CD4-positive, CD25-positive, alpha-beta regulatory T cell (primary cell): ENCODE measurements around the gene FNIP2. TPM values are rescaled to one million over a fixed set of nuclear protein-coding genes. Genes with fewer than 3 reads are reported as not detected.
"Not testable (repeated sequence)": the region's sequence is repeated elsewhere in the genome, so short reads cannot be mapped to it uniquely, and the experiment has no call there.

Source experiments
- ATAC-seq, 2 donors: fragments of 150-1000 bp; cut with Tn5 transposase; one replicate each; pipeline ENCODE4 v1.10.0; 2021; ENCODE audit warnings: low read depth in 2 of 2, moderate number of reproducible peaks in 2 of 2, moderate library complexity in 1 of 2
- DNase-seq, 3 donors: peaks; one replicate each; pipeline versions ENCODE4 v3.0.0 to v3.0.0-alpha.2; 2012 to 2022; ENCODE audit warnings: mixed read lengths in 1 of 3
- H3K27ac ChIP-seq: one replicate; pipeline ENCODE4 v1.7.0; 2013; ENCODE audit warnings: mild to moderate bottlenecking, low read length; ENCODE audit not compliant: insufficient read depth, poor library complexity, severe bottlenecking
- H3K27me3 ChIP-seq: one replicate; pipeline ENCODE4 v1.7.0; 2013; ENCODE audit warnings: low read length; ENCODE audit not compliant: control insufficient read depth, insufficient read depth
- H3K36me3 ChIP-seq: one replicate; pipeline ENCODE4 v1.7.0; 2013; ENCODE audit warnings: mild to moderate bottlenecking, low read length, moderate library complexity; ENCODE audit not compliant: control insufficient read depth, insufficient read depth
- H3K4me1 ChIP-seq: 2 replicates; pipeline ENCODE4 v1.7.0; 2013; ENCODE audit warnings: mild to moderate bottlenecking, low read length; ENCODE audit not compliant: insufficient read depth, control insufficient read depth, poor library complexity, severe bottlenecking
- H3K4me3 ChIP-seq: one replicate; pipeline ENCODE4 v1.7.0; 2013; ENCODE audit warnings: low read depth, mild to moderate bottlenecking, low read length, moderate library complexity
- H3K9me3 ChIP-seq, 2 experiments: 1 replicate in 1 of 2; 2 replicates in 1 of 2; pipeline ENCODE4 v1.7.0; 2013; ENCODE audit warnings: low read length in 2 of 2, mild to moderate bottlenecking in 1 of 2, moderate library complexity in 1 of 2; ENCODE audit not compliant: control insufficient read depth in 2 of 2
- H3K27ac Mint-ChIP-seq, 3 donors: one replicate each; pipeline ENCODE4 v1.8.0; 2020 to 2022; ENCODE audit warnings: mild to moderate bottlenecking in 3 of 3, mixed read lengths in 3 of 3, moderate library complexity in 2 of 3
- H3K27me3 Mint-ChIP-seq: one replicate; pipeline ENCODE4 v1.8.0; 2022; ENCODE audit warnings: mild to moderate bottlenecking, mixed read lengths
- H3K36me3 Mint-ChIP-seq: one replicate; pipeline ENCODE4 v1.8.0; 2020; ENCODE audit warnings: mixed read lengths
- H3K4me1 Mint-ChIP-seq, 4 donors: one replicate each; pipeline ENCODE4 v1.8.0; 2020 to 2022; ENCODE audit warnings: mixed read lengths in 4 of 4, mild to moderate bottlenecking in 1 of 4
- H3K4me3 Mint-ChIP-seq, 4 donors: one replicate each; pipeline ENCODE4 v1.8.0; 2020 to 2022; ENCODE audit warnings: mild to moderate bottlenecking in 4 of 4, mixed read lengths in 4 of 4, moderate library complexity in 3 of 4
- H3K9me3 Mint-ChIP-seq, 7 donors: one replicate each; pipeline ENCODE4 v1.8.0; 2020 to 2022; ENCODE audit warnings: mixed read lengths in 7 of 7, mild to moderate bottlenecking in 3 of 7, moderate library complexity in 2 of 7
- polyA plus RNA-seq, 4 donors: library from polyadenylated mRNA; unstranded; fragments of 300-500 nt; fragmentation: Illumina TruSeq; gene quantifications; one replicate each; pipeline ENCODE4 v1.2.3, GENCODE V29; 2021
- total RNA-seq: library from RNA; stranded (reverse); gene quantifications from one replicate; pipeline ENCODE4 v1.2.3, GENCODE V29; 2022

FNIP2 gene
- total and polyA plus RNA-seq, 5 donors from 2014 or later: 1.5 to 8.9 (median 2.3) TPM

GRCh38 chr4:158904815-158905214 is 136.0 kb downstream of the FNIP2 start:
- no peak overlapping the region for H3K4me3 Mint-ChIP-seq
- peaks cover 13 to 31% (median 17%) of the 10 kb centered on the region in 4 donors for H3K4me1 Mint-ChIP-seq
- no peak overlapping the region for H3K4me3 ChIP-seq
- no peak overlapping the region for H3K27ac ChIP-seq
- H3K36me3 ChIP-seq: no peaks in the 10 kb centered on the region
- peaks cover 0 to 9% (median 1%) of the 10 kb centered on the region in 7 donors for H3K9me3 Mint-ChIP-seq
- ATAC-seq (no peak), DNase-seq (no peak)
- no peaks in the 10 kb centered on the region for H3K4me1 ChIP-seq
- no peaks in the 10 kb centered on the region for H3K9me3 ChIP-seq
- H3K27ac Mint-ChIP-seq: peak overlapping the region in 1 of 3 donors; percentile 15
- no peaks in the 10 kb centered on the region for H3K27me3 Mint-ChIP-seq
- H3K27me3 ChIP-seq: no peaks in the 10 kb centered on the region
- peaks cover 22% of the 10 kb centered on the region for H3K36me3 Mint-ChIP-seq

- no peaks in the 10 kb centered on the region for H3K36me3 ChIP-seq
- H3K36me3 Mint-ChIP-seq: peaks cover 13% of the 10 kb centered on the region
- DNase-seq: peak in 2 of 3 donors; percentile 58 to 73
Observed at GRCh38 chr4:158906073-158906472, 137.2 kb downstream of the FNIP2 start.

GRCh38 chr4:158912390-158912789 is 143.6 kb downstream of the FNIP2 start:
- Histone ChIP-seq H3K27me3 (no peaks in the 10 kb centered on the region), H3K9me3 (no peaks in the 10 kb centered on the region), H3K4me3 (no peak overlapping the region), H3K4me1 (no peaks in the 10 kb centered on the region), H3K36me3 (no peaks in the 10 kb centered on the region), H3K27ac (no peak overlapping the region)
- no peaks in the 10 kb centered on the region for H3K36me3 Mint-ChIP-seq
- no peak for ATAC-seq
- H3K4me1 Mint-ChIP-seq: no peaks in the 10 kb centered on the region
- no peak overlapping the region for H3K27ac Mint-ChIP-seq
- H3K27me3 Mint-ChIP-seq: no peaks in the 10 kb centered on the region
- peaks cover 0 to 2% (median 0%) of the 10 kb centered on the region in 7 donors for H3K9me3 Mint-ChIP-seq
- no peak overlapping the region for H3K4me3 Mint-ChIP-seq
- DNase-seq: no peak

More at GRCh38 chr4:158906073-158906472, 137.2 kb downstream of the FNIP2 start:
- no peaks in the 10 kb centered on the region for H3K4me1 ChIP-seq
- Mint-ChIP-seq H3K4me3 (peak overlapping the region in 1 of 4 donors; percentile 15), H3K27me3 (no peaks in the 10 kb centered on the region), H3K9me3 (peaks cover 0 to 4% (median 1%) of the 10 kb centered on the region in 7 donors), H3K4me1 (peaks cover 13 to 21% (median 16%) of the 10 kb centered on the region in 4 donors), H3K27ac (peak overlapping the region in 2 of 3 donors; percentile 21 to 57)
- ATAC-seq: peak; percentile 53
- no peaks in the 10 kb centered on the region for H3K27me3 ChIP-seq
- no peaks in the 10 kb centered on the region for H3K9me3 ChIP-seq
- H3K4me3 ChIP-seq: no peak overlapping the region
- H3K27ac ChIP-seq: no peak overlapping the region

GRCh38 chr4:158912806-158913205 is 144.0 kb downstream of the FNIP2 start:
- no peaks in the 10 kb centered on the region for H3K4me1 ChIP-seq
- H3K4me3 ChIP-seq: no peak overlapping the region
- DNase-seq: no peak
- Mint-ChIP-seq H3K4me3 (no peak overlapping the region), H3K4me1 (no peaks in the 10 kb centered on the region), H3K27ac (no peak overlapping the region), H3K9me3 (peaks cover 0 to 2% (median 0%) of the 10 kb centered on the region in 7 donors), H3K27me3 (no peaks in the 10 kb centered on the region), H3K36me3 (no peaks in the 10 kb centered on the region)
- H3K27me3 ChIP-seq: no peaks in the 10 kb centered on the region
- ATAC-seq: no peak
- H3K36me3 ChIP-seq: no peaks in the 10 kb centered on the region
- H3K9me3 ChIP-seq: no peaks in the 10 kb centered on the region
- H3K27ac ChIP-seq: no peak overlapping the region

DNA sequence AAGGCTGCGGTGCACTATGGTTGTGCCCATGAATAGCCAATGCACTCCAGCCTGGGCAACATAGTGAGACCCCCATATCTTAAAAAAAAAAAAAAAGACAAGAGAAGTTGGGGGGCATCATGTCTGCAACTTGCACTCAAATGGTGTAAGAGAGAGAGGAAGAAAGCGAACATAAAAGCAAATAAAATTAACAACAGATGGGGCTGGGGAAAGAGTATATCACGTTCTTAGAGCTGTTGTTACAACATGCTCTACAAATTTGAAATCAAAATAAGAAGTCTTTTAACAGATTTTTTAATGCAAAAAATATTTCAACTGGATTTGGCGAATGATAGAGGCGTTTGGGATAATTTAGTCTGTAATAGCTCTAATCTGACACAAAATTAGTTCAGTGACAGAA is 144.9 kb downstream of the FNIP2 start:
- DNase-seq (no peak), ATAC-seq (no peak)
- peaks cover 0 to under 1% (median 0%) of the 10 kb centered on the region in 7 donors for H3K9me3 Mint-ChIP-seq
- no peak overlapping the region for H3K27ac ChIP-seq
- no peaks in the 10 kb centered on the region for H3K4me1 ChIP-seq
- H3K4me3 ChIP-seq: no peak overlapping the region
- no peaks in the 10 kb centered on the region for H3K36me3 Mint-ChIP-seq
- no peaks in the 10 kb centered on the region for H3K27me3 Mint-ChIP-seq
- H3K27ac Mint-ChIP-seq: no peak overlapping the region
- H3K4me3 Mint-ChIP-seq: no peak overlapping the region
- no peaks in the 10 kb centered on the region for H3K4me1 Mint-ChIP-seq
- H3K36me3 ChIP-seq: no peaks in the 10 kb centered on the region
- no peaks in the 10 kb centered on the region for H3K27me3 ChIP-seq
- H3K9me3 ChIP-seq: no peaks in the 10 kb centered on the region

DNA sequence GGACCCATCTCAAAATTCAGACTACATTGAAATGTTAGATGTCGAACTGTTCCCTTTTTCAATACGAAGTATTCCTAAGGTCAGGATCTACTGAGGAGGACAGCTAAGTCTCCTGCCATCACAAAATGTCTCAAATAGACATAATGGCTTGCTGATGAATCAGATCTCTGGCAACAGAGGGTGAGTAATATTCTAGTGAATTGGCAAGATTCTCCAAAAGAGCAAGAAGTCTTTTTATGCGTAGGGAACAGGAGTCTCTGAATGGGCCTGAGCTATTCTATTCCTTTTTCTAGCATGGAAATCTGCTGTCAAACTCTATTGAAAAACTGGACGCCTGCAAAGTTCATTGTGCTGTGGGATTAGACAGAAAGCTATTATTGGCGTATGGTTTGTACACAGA is 145.4 kb downstream of the FNIP2 start:
- Histone ChIP-seq H3K9me3 (no peaks in the 10 kb centered on the region), H3K36me3 (no peaks in the 10 kb centered on the region), H3K4me1 (no peaks in the 10 kb centered on the region), H3K27ac (no peak overlapping the region), H3K27me3 (no peaks in the 10 kb centered on the region), H3K4me3 (no peak overlapping the region)
- Mint-ChIP-seq H3K36me3 (no peaks in the 10 kb centered on the region), H3K9me3 (no peaks in the 10 kb centered on the region), H3K27ac (no peak overlapping the region), H3K4me1 (no peaks in the 10 kb centered on the region), H3K4me3 (no peak overlapping the region), H3K27me3 (no peaks in the 10 kb centered on the region)
- ATAC-seq (no peak), DNase-seq (no peak)

- Mint-ChIP-seq H3K4me1 (no peaks in the 10 kb centered on the region), H3K36me3 (no peaks in the 10 kb centered on the region), H3K27me3 (no peaks in the 10 kb centered on the region), H3K4me3 (no peak overlapping the region), H3K27ac (no peak overlapping the region), H3K9me3 (peaks cover 0 to 4% (median 2%) of the 10 kb centered on the region in 7 donors)
- DNase-seq (no peak), ATAC-seq (no peak)
- no peaks in the 10 kb centered on the region for H3K9me3 ChIP-seq
- no peak overlapping the region for H3K27ac ChIP-seq
- no peak overlapping the region for H3K4me3 ChIP-seq
- H3K4me1 ChIP-seq: no peaks in the 10 kb centered on the region
- no peaks in the 10 kb centered on the region for H3K27me3 ChIP-seq
- no peaks in the 10 kb centered on the region for H3K36me3 ChIP-seq
Observed at GRCh38 chr4:158915683-158916241, 146.9 kb downstream of the FNIP2 start.

DNA sequence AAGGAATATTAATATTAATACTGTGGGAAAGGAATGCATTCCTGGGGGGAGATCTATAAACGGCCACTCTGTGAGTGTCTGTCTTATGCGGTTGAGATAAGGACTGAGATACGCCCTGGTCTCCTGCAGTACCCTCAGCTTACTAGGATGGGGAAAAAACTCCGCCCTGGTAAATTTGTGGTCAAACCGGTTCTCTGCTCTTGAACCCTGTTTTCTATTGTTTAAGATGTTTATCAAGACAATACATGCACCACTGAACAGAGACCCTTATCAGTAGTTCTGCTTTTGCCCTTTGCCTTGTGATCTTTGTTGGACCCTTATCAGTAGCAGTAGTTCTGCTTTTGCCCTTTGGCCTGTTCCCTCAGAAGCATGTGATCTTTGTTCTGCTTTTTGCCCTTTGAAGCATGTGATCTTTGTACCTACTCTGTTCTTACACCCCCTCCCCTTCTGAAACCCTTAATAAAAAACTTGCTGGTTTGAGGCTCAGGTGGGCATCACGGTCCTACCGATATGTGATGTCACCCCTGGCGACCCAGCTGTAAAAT is 151.7 kb downstream of the FNIP2 start:
- ATAC-seq, H3K27ac Mint-ChIP-seq, H3K9me3 ChIP-seq, H3K27me3 ChIP-seq, H3K4me1 Mint-ChIP-seq, H3K27ac ChIP-seq, H3K4me3 ChIP-seq, H3K4me1 ChIP-seq, H3K36me3 ChIP-seq, H3K36me3 Mint-ChIP-seq, H3K4me3 Mint-ChIP-seq, DNase-seq: not testable (repeated sequence)
- peaks cover 0 to 11% (median 5%) of the 10 kb centered on the region in 7 donors for H3K9me3 Mint-ChIP-seq
- H3K27me3 Mint-ChIP-seq: peaks cover 15% of the 10 kb centered on the region
